CD4-positive, alpha-beta T cell (primary cell): ENCODE measurements around the gene MEGF10. TPM values are rescaled to one million over a fixed set of nuclear protein-coding genes. Genes with fewer than 3 reads are reported as not detected.

Experiments
- ATAC-seq: fragments of 200-7000 bp; cut with Tn5 transposase; one replicate; pipeline ENCODE4 v1.10.0; 2022; ENCODE audit warnings: mild to moderate bottlenecking; ENCODE audit not compliant: poor library complexity
- CTCF ChIA-PET: fragments of 350-600 bp; sonication (Branson Sonifier 250); formaldehyde crosslinking; loops from one replicate; lab custom pipeline; 2021; ENCODE audit warnings: antibody characterized with exemption, inconsistent platforms; lab: Charles Lee
- POLR2A ChIA-PET: fragments of 350-600 bp; sonication (Branson Sonifier 250); formaldehyde crosslinking; loops from one replicate; lab custom pipeline; 2021; ENCODE audit warnings: antibody characterized with exemption, inconsistent platforms; lab: Charles Lee
- DNase-seq, 14 experiments: peaks; one replicate each; pipeline ENCODE4 v3.0.0-alpha.2; 2013 to 2020; ENCODE audit warnings: mixed read lengths in 2 of 14
- H3K27ac ChIP-seq, 2 donors: one replicate each; pipeline versions ENCODE4 v1.5.1 to v1.7.0; 2013; ENCODE audit warnings: low read length in 2 of 2, low read depth in 1 of 2, mild to moderate bottlenecking in 1 of 2
- H3K27me3 ChIP-seq, 2 experiments: 1 replicate in 1 of 2; 2 replicates in 1 of 2; pipeline versions ENCODE4 v1.6.1 to v1.7.0; 2013; ENCODE audit warnings: low read length in 2 of 2, control low read depth in 1 of 2, mild to moderate bottlenecking in 1 of 2, moderate library complexity in 1 of 2; ENCODE audit not compliant: insufficient read depth in 2 of 2, control insufficient read depth in 1 of 2
- H3K36me3 ChIP-seq: one replicate; pipeline ENCODE4 v1.6.1; 2013; ENCODE audit warnings: low read length, control low read depth; ENCODE audit not compliant: insufficient read depth
- H3K4me1 ChIP-seq: one replicate; pipeline ENCODE4 v1.6.1; 2013; ENCODE audit warnings: low read length, control low read depth; ENCODE audit not compliant: insufficient read depth
- H3K4me3 ChIP-seq: one replicate; pipeline ENCODE4 v1.5.1; 2013; ENCODE audit warnings: mild to moderate bottlenecking, low read length, moderate library complexity
- H3K9me3 ChIP-seq, 2 experiments: 1 replicate in 1 of 2; 2 replicates in 1 of 2; pipeline versions ENCODE4 v1.6.1 to v1.7.0; 2013; ENCODE audit warnings: low read length in 2 of 2, mild to moderate bottlenecking in 2 of 2, control low read depth in 1 of 2, moderate library complexity in 1 of 2; ENCODE audit not compliant: control insufficient read depth in 1 of 2, insufficient read depth in 1 of 2
- H3K27ac Mint-ChIP-seq: one replicate; pipeline ENCODE4 v1.8.0; 2020; ENCODE audit warnings: mixed read lengths
- H3K27me3 Mint-ChIP-seq: one replicate; pipeline ENCODE4 v1.8.0; 2021; ENCODE audit warnings: mixed read lengths
- H3K36me3 Mint-ChIP-seq: one replicate; pipeline ENCODE4 v1.8.0; 2021; ENCODE audit warnings: low read depth, mixed read lengths
- H3K4me1 Mint-ChIP-seq: one replicate; pipeline ENCODE4 v1.8.0; 2021; ENCODE audit warnings: low read depth, mixed read lengths
- H3K4me3 Mint-ChIP-seq: one replicate; pipeline ENCODE4 v1.8.0; 2020; ENCODE audit warnings: mild to moderate bottlenecking, mixed read lengths
- H3K9me3 Mint-ChIP-seq: one replicate; pipeline ENCODE4 v1.8.0; 2020; ENCODE audit warnings: mixed read lengths
- CTCF ChIP-seq: fragments of 200-600 bp; IDR thresholded peaks from one replicate; pipeline ENCODE4 v1.8.0; 2022; ENCODE audit warnings: antibody characterized with exemption, mild to moderate bottlenecking
- intact Hi-C, 2 experiments: fragments of 100-400 bp; cut with DNase I in 1 of 2; cut with micrococcal nuclease in 1 of 2; formaldehyde crosslinking; loops; one replicate each; pipeline versions ENCODE4 v1.15.1 to v1.9.0; 2023 to 2025; cut with DNase I, micrococcal nuclease
- total RNA-seq, 174 experiments: library from RNA in 2 of 174; stranded (reverse) in 2 of 174; gene quantifications; one replicate each; pipeline ENCODE4 v1.2.3 and lab custom pipeline; 2021 to 2026

The MEGF10 gene
- total RNA-seq, 2 experiments from 2014 or later: not detected

GRCh38 chr5:127288676-127289075 lies 1.9 kb upstream of the MEGF10 start:
- CTCF ChIA-PET: no interaction called here
- DNase-seq: no peak
- POLR2A ChIA-PET: no interaction called here

GRCh38 chr5:127290946-127291693 lies 524 bp downstream of the MEGF10 start:
- intact Hi-C loops: no loop called here
- no peaks in the 10 kb centered on the region for H3K36me3 Mint-ChIP-seq
- H3K4me3 Mint-ChIP-seq: no peak overlapping the region
- no peak for TF ChIP-seq CTCF
- Histone ChIP-seq H3K27me3 (peaks cover 31 to 60% of the 10 kb centered on the region in 2 experiments), H3K27ac (no peak overlapping the region), H3K9me3 (peaks cover 6 to 7% of the 10 kb centered on the region in 2 experiments), H3K4me1 (peaks cover 11% of the 10 kb centered on the region), H3K4me3 (no peak overlapping the region), H3K36me3 (no peaks in the 10 kb centered on the region)
- DNase-seq (no peak), ATAC-seq (no peak)
- H3K27ac Mint-ChIP-seq: no peak overlapping the region
- peaks cover 8% of the 10 kb centered on the region for H3K4me1 Mint-ChIP-seq
- peaks cover 89% of the 10 kb centered on the region for H3K27me3 Mint-ChIP-seq
- POLR2A ChIA-PET: no interaction called here
- CTCF ChIA-PET: no interaction called here
- peaks cover 7% of the 10 kb centered on the region for H3K9me3 Mint-ChIP-seq

More at GRCh38 chr5:127288676-127289075, 1.9 kb upstream of the MEGF10 start:
- Mint-ChIP-seq H3K4me3 (no peak overlapping the region), H3K9me3 (peaks cover 7% of the 10 kb centered on the region), H3K36me3 (no peaks in the 10 kb centered on the region), H3K4me1 (peaks cover 8% of the 10 kb centered on the region), H3K27ac (no peak overlapping the region), H3K27me3 (peaks cover 90% of the 10 kb centered on the region)
- no peak for ATAC-seq
- Histone ChIP-seq H3K4me1 (peaks cover 11% of the 10 kb centered on the region), H3K36me3 (no peaks in the 10 kb centered on the region), H3K4me3 (no peak overlapping the region), H3K27me3 (peaks cover 31 to 53% of the 10 kb centered on the region in 2 experiments), H3K9me3 (peaks cover 6 to 7% of the 10 kb centered on the region in 2 experiments), H3K27ac (no peak overlapping the region)
- intact Hi-C loops: no loop called here
- TF ChIP-seq CTCF: no peak

DNA sequence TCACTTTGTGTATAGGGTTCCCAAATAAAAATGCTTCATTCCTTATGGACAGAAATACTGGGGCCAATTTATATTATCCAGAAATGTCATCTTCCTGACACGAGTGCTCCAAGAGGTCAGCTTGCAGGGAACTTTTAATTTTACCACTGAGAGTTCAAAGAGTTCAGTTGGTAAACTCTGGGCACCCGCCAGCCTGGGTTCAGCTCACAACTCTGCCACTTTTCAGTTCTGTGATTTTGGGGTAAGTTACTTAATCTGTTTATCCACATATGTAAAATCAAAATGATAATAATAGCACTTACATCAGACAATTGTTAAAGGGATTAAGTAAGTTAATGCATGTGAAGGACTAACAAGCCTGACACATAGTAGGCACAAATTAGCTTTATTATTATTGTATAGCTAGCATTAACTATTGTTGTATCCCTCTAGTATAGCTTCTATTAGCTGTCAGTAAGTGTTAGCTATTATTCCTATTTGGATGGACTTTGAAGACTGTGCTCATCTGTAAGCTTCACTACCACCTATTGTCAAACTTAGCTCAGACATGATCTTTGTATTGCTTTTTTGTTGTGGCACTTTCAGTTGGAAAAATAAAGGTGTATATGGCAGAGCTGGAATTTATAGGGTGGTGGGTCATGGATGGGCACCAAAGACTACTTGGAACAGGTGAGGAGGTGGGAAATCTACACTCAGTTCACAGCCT lies 1.6 kb downstream of the MEGF10 start:
- TF ChIP-seq CTCF: no peak
- H3K9me3 ChIP-seq: peaks cover 6 to 7% of the 10 kb centered on the region in 2 experiments
- Mint-ChIP-seq H3K36me3 (no peaks in the 10 kb centered on the region), H3K27ac (no peak overlapping the region), H3K27me3 (peaks cover 84% of the 10 kb centered on the region), H3K4me3 (no peak overlapping the region), H3K4me1 (peaks cover 8% of the 10 kb centered on the region), H3K9me3 (peaks cover 7% of the 10 kb centered on the region)
- ChIA-PET CTCF (interaction anchor here (1.1 kb wide), 1 partner anchor 22 kb away, joined by 4 read pairs; no protein-coding TSS in a partner anchor), POLR2A (no interaction called here)
- intact Hi-C loops: no loop called here
- H3K27me3 ChIP-seq: peaks cover 31 to 60% of the 10 kb centered on the region in 2 experiments
- no peak overlapping the region for H3K27ac ChIP-seq
- no peak for DNase-seq
- no peaks in the 10 kb centered on the region for H3K36me3 ChIP-seq
- H3K4me1 ChIP-seq: peaks cover 11% of the 10 kb centered on the region
- no peak overlapping the region for H3K4me3 ChIP-seq
- ATAC-seq: no peak
